Effector CD8-positive, alpha-beta T cell (primary cell): ENCODE measurements around the gene TMED7.
A peak's percentile ranks its signal among the peaks of the same experiment; 100 is the strongest.
"Not testable (repeated sequence)": the region's sequence is repeated elsewhere in the genome, so short reads cannot be mapped to it uniquely, and the experiment has no call there.

ENCODE experiments used
- DNase-seq: peaks from one replicate; lab custom pipeline; 2025; lab: John Stamatoyannopoulos, UW
- total RNA-seq, 4 experiments: gene quantifications; one replicate each; lab custom pipeline; 2026; lab: John Stamatoyannopoulos, UW

Gene TMED7
- total RNA-seq = 25.8 to 33.3 (median 32.0) reads per million in 4 experiments

DNA sequence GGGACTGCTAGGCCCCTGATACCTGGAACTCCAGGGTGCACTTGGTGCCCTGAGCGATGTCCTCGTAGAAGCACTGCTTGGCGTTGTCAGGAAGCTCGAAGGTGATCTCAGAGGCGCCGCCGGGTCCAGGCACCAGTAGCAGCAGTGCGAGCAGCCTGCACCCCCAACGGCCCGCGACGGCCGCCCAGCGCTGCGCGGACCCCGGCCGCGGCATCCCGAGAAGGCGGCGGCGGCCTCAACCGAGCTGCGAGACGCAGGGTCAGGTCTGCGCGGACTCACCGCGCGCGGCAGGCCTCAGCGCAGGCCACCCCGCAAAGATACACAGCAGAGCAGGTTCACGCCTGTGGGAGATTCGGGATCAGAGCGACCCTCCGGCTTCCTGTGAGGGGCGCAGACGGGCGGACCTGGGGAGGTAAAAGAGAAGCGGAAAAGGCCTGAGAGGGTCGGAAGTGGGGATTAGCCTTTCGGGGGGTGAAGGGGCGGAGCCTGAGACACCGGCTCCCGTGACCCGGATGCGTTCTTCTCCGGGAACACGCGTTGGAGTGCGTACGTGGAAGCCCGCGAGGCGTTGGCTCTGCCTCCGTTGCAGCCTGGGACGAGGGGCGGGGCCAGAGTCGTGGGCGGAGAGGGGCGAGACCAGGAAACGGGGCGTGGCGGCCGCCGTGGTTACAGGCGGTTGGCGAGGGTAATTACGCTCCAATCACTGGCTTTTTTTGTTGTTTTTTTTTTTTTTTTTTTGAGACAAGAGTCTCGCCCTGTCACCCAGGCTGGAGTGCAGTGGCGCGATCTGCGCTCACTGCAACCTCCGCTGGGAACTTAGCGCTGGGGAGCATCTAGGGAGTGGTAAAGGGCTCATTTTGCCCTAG lies at the start of gene TMED7:
TSS of gene TMED7 (minus strand) at position 458 of the 866 bp plus-strand sequence. CDS start at position 214, 244 bp downstream.
- peak; percentile 99 for DNase-seq

DNA sequence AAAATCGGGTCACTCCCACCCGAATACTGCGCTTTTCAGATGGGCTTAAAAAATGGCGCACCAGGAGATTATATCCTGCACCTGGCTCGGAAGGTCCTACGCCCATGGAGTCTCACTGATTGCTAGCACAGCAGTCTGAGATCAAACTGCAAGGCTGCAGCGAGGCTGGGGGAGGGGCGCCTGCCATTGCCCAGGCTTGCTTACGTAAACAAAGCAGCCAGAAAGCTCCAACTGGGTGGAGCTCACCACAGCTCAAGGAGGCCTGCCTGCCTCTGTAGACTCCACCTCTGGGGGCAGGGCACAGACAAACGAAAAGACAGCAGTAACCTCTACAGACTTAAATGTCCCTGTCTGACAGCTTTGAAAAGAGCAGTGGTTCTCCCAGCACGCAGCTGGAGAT lies 48.9 kb upstream of the TMED7 start:
- not testable (repeated sequence) for DNase-seq

GRCh38 chr5:115673596-115673995 lies 47.8 kb upstream of the TMED7 start:
- DNase-seq = no peak

- DNase-seq = no peak
These were observed 46.1 kb upstream of the TMED7 start for GRCh38 chr5:115671939-115672338.

GRCh38 chr5:115666023-115666422 lies 40.2 kb upstream of the TMED7 start:
- DNase-seq = no peak

DNA sequence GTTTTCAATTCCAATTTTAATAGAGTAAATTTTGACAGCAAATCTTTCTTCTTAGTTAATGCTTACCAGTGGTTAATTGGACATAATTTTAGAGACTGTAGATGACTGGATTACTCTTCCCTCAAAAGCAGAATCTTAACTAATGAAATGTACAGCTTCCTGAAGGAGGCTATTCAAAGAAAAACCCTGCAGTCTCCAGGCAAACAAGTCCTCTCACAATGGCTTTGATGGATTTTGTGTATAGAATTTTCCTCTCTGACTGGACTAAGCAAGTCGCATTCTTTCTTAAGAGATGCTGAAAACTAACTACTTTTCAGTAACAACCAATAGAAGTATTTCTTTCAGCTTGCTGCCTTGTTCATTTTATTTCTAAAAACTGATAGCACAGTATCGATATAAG lies 35.7 kb upstream of the TMED7 start:
- no peak for DNase-seq

DNA sequence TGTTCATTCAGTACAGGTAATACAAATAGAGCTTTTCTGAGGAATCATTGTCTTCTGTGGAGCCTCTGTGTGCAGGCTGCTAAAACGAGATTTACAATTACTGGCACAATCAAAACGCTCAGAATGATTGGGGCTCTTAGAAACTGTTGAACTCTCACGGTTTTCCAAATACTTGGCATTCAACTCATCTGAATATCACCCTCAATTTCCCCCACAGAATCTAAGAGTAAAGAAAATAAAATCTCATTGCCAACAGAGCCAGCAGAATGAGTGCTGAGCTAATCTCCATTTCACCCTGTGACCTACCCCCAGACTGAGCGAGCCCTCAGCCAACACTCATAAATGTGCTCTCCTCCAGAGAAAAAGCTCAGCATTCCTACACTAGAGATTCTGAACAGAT lies 35.3 kb upstream of the TMED7 start:
- DNase-seq = no peak

DNA sequence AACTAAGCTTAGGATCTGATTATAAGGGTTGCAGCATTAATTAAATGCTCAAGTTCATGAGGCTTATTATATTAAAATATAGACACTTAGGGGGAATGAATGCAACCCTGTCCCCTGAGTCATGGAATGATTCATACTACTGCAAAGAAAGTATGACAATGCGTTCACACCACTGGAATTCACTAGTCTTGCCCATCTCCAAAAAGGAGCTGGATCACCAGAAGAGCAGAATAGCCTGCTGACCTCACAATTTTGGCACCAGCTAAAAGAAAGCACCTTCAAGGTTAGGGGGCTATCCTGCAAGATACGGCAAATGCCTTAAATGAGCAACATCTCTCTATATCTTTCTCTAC lies 32.0 kb upstream of the TMED7 start:
- no peak for DNase-seq

DNA sequence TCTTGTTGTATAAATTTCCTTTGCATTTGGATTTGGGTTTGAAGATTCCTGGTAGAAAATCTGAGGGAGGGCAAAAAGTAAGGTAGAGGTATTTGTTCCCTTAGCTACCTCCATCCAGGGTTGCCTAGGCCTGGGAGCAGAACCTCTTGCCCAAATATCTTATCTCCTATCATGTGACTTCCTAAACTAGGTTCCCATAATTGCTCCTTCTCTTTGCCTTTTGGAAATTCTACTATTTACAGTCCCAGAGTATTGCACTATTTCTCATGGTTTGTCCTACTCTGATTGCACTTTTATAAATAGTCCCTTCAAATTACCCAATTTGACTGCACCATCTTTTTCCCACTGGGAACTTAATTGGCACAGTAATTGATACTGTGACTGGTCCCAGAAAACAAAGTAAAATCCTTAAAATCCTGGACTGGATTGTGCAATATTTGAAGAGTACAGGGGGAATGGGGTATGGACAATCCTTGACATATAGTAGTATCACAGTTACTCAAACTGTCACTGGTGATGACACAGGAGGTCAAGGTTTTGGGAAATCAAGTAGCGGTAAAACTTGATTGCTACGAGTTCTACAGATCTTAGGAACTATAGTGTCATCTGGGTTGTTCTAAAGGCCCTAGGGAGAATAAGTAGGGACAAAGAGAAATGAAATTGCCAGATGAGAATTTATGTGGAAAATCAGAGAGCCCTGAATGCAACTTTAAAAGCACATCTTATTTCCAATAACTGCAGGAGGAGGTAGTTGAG lies 31.5 kb upstream of the TMED7 start:
- DNase-seq = no peak

- DNase-seq = no peak
These were observed 30.6 kb upstream of the TMED7 start for GRCh38 chr5:115656404-115656803.

GRCh38 chr5:115655994-115656393 lies 30.2 kb upstream of the TMED7 start:
- no peak for DNase-seq

DNA sequence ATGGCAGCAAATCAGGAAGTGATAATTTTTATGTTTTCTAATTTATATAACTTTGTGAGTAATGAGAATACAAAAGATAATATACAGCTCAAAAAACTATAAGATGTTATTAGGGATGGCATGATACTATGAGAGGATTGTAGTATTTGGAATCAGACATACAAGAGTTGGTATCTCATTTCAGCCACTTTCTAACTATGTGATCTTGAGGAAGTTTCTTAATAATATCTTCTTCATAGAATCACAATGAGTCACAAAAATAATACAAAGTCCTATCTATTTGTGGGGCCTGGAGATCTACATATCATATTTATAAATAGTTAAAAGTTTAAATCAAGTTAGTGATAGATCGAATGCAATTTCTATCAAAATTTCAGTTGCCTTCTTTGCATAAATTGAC lies 23.7 kb upstream of the TMED7 start:
- DNase-seq = no peak

DNA sequence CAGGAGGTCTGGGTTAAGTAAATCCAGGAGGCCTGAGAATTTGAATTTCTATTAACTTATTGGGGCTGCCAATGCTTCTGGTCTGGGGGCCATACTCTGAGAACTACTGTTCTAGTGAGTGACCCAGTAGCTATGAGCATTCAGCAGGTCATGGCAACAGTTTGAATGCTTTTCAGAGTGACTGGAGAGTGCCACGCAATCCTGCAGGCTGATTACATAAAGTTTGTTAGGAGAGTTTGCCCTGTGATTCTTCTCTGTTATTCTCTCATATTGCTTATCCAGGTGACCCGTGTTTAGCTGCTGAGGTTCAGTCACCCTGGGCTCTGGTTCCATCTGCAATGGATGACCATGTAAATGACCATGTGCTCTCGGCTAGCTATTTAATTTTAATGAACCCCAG lies 22.2 kb upstream of the TMED7 start:
- no peak for DNase-seq

GRCh38 chr5:115645386-115645785 lies 19.6 kb upstream of the TMED7 start:
- DNase-seq = not testable (repeated sequence)

- no peak for DNase-seq
These were observed 18.2 kb upstream of the TMED7 start for GRCh38 chr5:115644046-115644445.

GRCh38 chr5:115641948-115642347 lies 16.1 kb upstream of the TMED7 start:
- DNase-seq = no peak

GRCh38 chr5:115640274-115640673 lies 14.4 kb upstream of the TMED7 start:
- DNase-seq = no peak

DNA sequence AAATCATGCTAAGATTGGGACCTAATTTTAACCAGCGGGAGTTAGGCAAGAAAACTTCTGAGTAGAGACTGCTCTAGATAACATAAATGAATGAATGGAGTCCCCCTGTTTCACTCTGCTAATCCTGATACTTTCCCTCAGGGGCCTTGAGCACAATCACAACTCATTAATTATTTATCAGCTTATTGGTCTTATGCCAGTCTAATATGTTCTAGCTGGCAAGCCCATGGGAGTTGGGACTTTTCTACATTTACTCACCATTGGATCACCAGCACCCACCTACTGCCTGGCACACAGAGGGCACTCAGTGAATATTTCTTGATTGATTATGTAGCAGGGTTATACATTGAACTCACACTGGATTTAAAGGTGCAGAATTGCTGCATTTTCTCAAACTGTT lies 13.5 kb upstream of the TMED7 start:
- DNase-seq = no peak

- no peak for DNase-seq
These were observed 11.7 kb upstream of the TMED7 start for GRCh38 chr5:115637507-115637906.

DNA sequence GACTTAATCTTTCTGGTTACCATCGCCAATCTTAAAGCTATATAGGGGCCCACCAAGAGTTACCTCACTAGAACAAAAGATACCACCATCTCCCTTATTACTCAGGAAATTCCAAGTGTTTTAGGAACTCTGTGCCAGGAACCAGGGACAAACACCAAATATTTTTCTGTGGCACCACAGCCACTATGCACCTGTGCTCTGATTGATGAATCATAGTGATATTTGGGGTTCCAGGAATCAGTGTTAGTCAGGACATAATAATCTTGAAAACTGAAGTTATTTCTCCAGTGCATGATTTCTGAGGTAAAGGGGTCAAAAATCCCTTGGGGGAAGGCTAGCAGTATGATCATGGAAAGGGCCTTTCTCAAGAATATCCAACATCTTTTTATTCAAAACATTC lies 10.2 kb upstream of the TMED7 start:
- DNase-seq = no peak

- DNase-seq = peak; percentile 63
These were observed 8.7 kb upstream of the TMED7 start for GRCh38 chr5:115634343-115635132.

- DNase-seq = no peak
These were observed 4.1 kb upstream of the TMED7 start for GRCh38 chr5:115629903-115630302.
